ENCODE results near the gene RABGAP1L.

The RABGAP1L gene

DNA sequence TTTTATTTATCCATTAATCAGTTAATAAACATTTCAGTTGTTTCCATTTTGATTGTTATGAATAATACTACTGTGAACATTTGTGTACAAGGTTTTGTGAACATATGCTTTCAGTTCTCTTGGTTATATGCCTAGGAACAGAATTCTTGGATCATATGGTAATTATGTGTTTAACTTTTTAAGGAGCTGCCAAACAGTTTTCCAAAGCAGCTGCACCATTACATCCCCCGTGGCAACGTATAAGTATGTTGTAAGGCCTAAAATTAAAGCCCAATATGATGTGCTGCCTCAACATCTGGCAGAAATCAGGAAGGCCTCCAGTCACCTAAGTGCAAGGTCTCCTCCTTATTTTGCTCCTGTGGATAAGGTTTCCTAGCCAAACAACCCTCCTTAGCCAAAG, 604.9 kb downstream of the RABGAP1L start:
- no peak overlapping the region for H3K27ac ChIP-seq (ENCODE audit: extremely low read depth, low read depth, low read length)
- ChIA-PET CTCF (interaction anchor here (0.6 kb wide), 1 partner anchor 569 kb away, joined by 3 read pairs; no protein-coding TSS in a partner anchor), POLR2A (no interaction called here)
- H3K4me1 ChIP-seq (ENCODE audit: control insufficient read depth, insufficient read depth, low read length), result no peaks in the 10 kb centered on the region
- H3K4me3 ChIP-seq (ENCODE audit: low read depth, low read length), result no peak overlapping the region
- no peaks in the 10 kb centered on the region for H3K9me3 ChIP-seq (ENCODE audit: control insufficient read depth, insufficient read depth, low read depth, low read length)
- no peaks in the 10 kb centered on the region for H3K36me3 ChIP-seq (ENCODE audit: control insufficient read depth in 2 of 2, insufficient read depth in 1 of 2, low read length in 2 of 2)
- TF ChIP-seq ZFP41 (tag by site-specific recombination; IDR thresholded peaks at IDR 0.05; ENCODE audit: borderline replicate concordance) (no peak), KLF16 (tag by site-specific recombination; IDR thresholded peaks at IDR 0.05) (no peak), BCL11A (tag by site-specific recombination; IDR thresholded peaks at IDR 0.05; ENCODE audit: low read depth) (no peak), OVOL3 (tag by site-specific recombination; IDR thresholded peaks at IDR 0.05) (no peak), ZNF146 (tag by site-specific recombination; IDR thresholded peaks at IDR 0.05) (no peak), ZNF426 (tag by site-specific recombination; IDR thresholded peaks at IDR 0.05) (no peak), ZNF211 (tag by site-specific recombination; IDR thresholded peaks at IDR 0.05; ENCODE audit: low read depth) (no peak), ZNF571 (tag by site-specific recombination; IDR thresholded peaks at IDR 0.05) (no peak), ZNF223 (tag by site-specific recombination; IDR thresholded peaks at IDR 0.05) (no peak), SCRT2 (tag by site-specific recombination; IDR thresholded peaks at IDR 0.05) (no peak), FEZF1 (tag by site-specific recombination; IDR thresholded peaks at IDR 0.05) (no peak), ZFP3 (tag by site-specific recombination; IDR thresholded peaks at IDR 0.05; ENCODE audit: low read depth) (no peak), ZNF473 (tag by site-specific recombination; IDR thresholded peaks at IDR 0.05) (no peak), ZNF24 (tag by site-specific recombination; IDR thresholded peaks at IDR 0.05) (no peak)
- TF ChIP-seq, protein P1, sequence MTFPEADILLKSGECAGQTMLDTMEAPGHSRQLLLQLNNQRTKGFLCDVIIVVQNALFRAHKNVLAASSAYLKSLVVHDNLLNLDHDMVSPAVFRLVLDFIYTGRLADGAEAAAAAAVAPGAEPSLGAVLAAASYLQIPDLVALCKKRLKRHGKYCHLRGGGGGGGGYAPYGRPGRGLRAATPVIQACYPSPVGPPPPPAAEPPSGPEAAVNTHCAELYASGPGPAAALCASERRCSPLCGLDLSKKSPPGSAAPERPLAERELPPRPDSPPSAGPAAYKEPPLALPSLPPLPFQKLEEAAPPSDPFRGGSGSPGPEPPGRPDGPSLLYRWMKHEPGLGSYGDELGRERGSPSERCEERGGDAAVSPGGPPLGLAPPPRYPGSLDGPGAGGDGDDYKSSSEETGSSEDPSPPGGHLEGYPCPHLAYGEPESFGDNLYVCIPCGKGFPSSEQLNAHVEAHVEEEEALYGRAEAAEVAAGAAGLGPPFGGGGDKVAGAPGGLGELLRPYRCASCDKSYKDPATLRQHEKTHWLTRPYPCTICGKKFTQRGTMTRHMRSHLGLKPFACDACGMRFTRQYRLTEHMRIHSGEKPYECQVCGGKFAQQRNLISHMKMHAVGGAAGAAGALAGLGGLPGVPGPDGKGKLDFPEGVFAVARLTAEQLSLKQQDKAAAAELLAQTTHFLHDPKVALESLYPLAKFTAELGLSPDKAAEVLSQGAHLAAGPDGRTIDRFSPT (tag by site-specific recombination; IDR thresholded peaks at IDR 0.05), result no peak
- TF ChIP-seq, protein P2, sequence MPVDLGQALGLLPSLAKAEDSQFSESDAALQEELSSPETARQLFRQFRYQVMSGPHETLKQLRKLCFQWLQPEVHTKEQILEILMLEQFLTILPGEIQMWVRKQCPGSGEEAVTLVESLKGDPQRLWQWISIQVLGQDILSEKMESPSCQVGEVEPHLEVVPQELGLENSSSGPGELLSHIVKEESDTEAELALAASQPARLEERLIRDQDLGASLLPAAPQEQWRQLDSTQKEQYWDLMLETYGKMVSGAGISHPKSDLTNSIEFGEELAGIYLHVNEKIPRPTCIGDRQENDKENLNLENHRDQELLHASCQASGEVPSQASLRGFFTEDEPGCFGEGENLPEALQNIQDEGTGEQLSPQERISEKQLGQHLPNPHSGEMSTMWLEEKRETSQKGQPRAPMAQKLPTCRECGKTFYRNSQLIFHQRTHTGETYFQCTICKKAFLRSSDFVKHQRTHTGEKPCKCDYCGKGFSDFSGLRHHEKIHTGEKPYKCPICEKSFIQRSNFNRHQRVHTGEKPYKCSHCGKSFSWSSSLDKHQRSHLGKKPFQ (tag by site-specific recombination; IDR thresholded peaks at IDR 0.05), result no peak
- TF ChIP-seq, protein P3, sequence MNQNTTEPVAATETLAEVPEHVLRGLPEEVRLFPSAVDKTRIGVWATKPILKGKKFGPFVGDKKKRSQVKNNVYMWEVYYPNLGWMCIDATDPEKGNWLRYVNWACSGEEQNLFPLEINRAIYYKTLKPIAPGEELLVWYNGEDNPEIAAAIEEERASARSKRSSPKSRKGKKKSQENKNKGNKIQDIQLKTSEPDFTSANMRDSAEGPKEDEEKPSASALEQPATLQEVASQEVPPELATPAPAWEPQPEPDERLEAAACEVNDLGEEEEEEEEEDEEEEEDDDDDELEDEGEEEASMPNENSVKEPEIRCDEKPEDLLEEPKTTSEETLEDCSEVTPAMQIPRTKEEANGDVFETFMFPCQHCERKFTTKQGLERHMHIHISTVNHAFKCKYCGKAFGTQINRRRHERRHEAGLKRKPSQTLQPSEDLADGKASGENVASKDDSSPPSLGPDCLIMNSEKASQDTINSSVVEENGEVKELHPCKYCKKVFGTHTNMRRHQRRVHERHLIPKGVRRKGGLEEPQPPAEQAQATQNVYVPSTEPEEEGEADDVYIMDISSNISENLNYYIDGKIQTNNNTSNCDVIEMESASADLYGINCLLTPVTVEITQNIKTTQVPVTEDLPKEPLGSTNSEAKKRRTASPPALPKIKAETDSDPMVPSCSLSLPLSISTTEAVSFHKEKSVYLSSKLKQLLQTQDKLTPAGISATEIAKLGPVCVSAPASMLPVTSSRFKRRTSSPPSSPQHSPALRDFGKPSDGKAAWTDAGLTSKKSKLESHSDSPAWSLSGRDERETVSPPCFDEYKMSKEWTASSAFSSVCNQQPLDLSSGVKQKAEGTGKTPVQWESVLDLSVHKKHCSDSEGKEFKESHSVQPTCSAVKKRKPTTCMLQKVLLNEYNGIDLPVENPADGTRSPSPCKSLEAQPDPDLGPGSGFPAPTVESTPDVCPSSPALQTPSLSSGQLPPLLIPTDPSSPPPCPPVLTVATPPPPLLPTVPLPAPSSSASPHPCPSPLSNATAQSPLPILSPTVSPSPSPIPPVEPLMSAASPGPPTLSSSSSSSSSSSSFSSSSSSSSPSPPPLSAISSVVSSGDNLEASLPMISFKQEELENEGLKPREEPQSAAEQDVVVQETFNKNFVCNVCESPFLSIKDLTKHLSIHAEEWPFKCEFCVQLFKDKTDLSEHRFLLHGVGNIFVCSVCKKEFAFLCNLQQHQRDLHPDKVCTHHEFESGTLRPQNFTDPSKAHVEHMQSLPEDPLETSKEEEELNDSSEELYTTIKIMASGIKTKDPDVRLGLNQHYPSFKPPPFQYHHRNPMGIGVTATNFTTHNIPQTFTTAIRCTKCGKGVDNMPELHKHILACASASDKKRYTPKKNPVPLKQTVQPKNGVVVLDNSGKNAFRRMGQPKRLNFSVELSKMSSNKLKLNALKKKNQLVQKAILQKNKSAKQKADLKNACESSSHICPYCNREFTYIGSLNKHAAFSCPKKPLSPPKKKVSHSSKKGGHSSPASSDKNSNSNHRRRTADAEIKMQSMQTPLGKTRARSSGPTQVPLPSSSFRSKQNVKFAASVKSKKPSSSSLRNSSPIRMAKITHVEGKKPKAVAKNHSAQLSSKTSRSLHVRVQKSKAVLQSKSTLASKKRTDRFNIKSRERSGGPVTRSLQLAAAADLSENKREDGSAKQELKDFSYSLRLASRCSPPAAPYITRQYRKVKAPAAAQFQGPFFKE (tag by site-specific recombination; IDR thresholded peaks at IDR 0.05; ENCODE audit: borderline replicate concordance), result no peak

DNA sequence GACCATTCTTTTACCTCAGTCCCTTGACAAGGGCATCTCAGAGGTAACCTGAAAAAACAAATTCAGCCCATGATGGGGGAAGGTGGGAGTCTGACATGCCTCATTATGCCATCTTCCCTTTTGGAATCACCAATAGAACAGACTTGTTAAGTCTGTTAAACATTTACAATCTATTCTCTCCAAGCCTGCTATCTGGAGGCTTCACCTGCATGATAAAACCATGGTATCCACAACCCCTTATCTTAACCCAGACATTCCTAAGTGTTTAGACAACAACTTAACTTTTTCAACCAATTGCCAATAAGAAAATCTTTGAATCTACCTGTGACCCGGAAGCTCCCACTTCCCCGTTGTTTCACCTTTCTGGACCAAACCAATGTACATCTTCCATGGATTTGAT, 607.4 kb downstream of the RABGAP1L start:
- POLR2A ChIA-PET, result no interaction called here
- CTCF ChIA-PET, result interaction anchor here (0.6 to 0.7 kb wide), 3 partner anchors 219 to 357 kb away, joined by 3 to 6 read pairs (median 5); no protein-coding TSS in a partner anchor
- TF ChIP-seq ZNF202 (tag by site-specific recombination; IDR thresholded peaks at IDR 0.05; ENCODE audit: borderline replicate concordance), result no peak
- no peak for TF ChIP-seq ZSCAN16 (tag by site-specific recombination; IDR thresholded peaks at IDR 0.05)
- no peak for TF ChIP-seq ZNF112 (tag by site-specific recombination; IDR thresholded peaks at IDR 0.05)
- no peak for TF ChIP-seq ZNF23 (tag by site-specific recombination; IDR thresholded peaks at IDR 0.05; ENCODE audit: borderline replicate concordance)
- TF ChIP-seq ZNF701 (tag by site-specific recombination; IDR thresholded peaks at IDR 0.05), result no peak
- no peak for TF ChIP-seq ZNF248 (tag by site-specific recombination; IDR thresholded peaks at IDR 0.05)
- no peak for TF ChIP-seq ZNF529 (tag by site-specific recombination; IDR thresholded peaks at IDR 0.05; ENCODE audit: insufficient replicate concordance)
- no peak for TF ChIP-seq ZNF133 (tag by site-specific recombination; IDR thresholded peaks at IDR 0.05)
- TF ChIP-seq ZNF394 (tag by site-specific recombination; IDR thresholded peaks at IDR 0.05; ENCODE audit: borderline replicate concordance), result no peak

More for the DNA sequence above, 607.4 kb downstream of the RABGAP1L start:
- Histone ChIP-seq H3K36me3 (ENCODE audit: control insufficient read depth in 2 of 2, insufficient read depth in 1 of 2, low read length in 2 of 2) (no peaks in the 10 kb centered on the region), H3K4me1 (ENCODE audit: control insufficient read depth, insufficient read depth, low read length) (no peaks in the 10 kb centered on the region), H3K27ac (ENCODE audit: extremely low read depth, low read depth, low read length) (no peak overlapping the region), H3K4me3 (ENCODE audit: low read depth, low read length) (no peak overlapping the region), H3K9me3 (ENCODE audit: control insufficient read depth, insufficient read depth, low read depth, low read length) (no peaks in the 10 kb centered on the region)

All from HEK293 (cell line).